BJ (cell line): ENCODE results near the gene ITGA1. TPM values are rescaled to one million over a fixed set of nuclear protein-coding genes. Genes with fewer than 3 reads are reported as not detected.

ENCODE experiments used
- CTCF ChIA-PET: fragments of 350-600 bp; formaldehyde crosslinking; extraction: SDS; loops from one replicate; lab custom pipeline; 2021; ENCODE audit warnings: antibody characterized with exemption, inconsistent platforms; lab: Yijun Ruan, JAX
- POLR2A ChIA-PET: fragments of 300-600 bp; sonication (Branson Sonifier 250); formaldehyde crosslinking; extraction: SDS; loops from one replicate; lab custom pipeline; 2021; ENCODE audit warnings: antibody characterized with exemption; lab: Charles Lee
- DNase-seq: peaks from one replicate; pipeline ENCODE4 v3.0.0-alpha.2; 2011; ENCODE audit warnings: low read depth
- H3K27me3 ChIP-seq: 2 replicates; pipeline ENCODE4 v1.6.0; 2011; ENCODE audit warnings: low read length; ENCODE audit not compliant: control insufficient read depth, insufficient read depth
- H3K36me3 ChIP-seq: 2 replicates; pipeline ENCODE4 v1.5.1; 2011; ENCODE audit warnings: low read length; ENCODE audit not compliant: control insufficient read depth, insufficient read depth
- H3K4me3 ChIP-seq: 2 replicates; pipeline ENCODE4 v1.5.1; 2011; ENCODE audit warnings: low read depth, mild to moderate bottlenecking, control low read depth, low read length
- polyA plus RNA-seq: library from polyadenylated mRNA; depleted of rRNA; stranded (reverse); fragments of >200 nt; gene quantifications from 2 replicates; pipeline ENCODE4 v1.2.3, GENCODE V29; 2011
- TF ChIP-seq, protein P1 (sequence below): IDR thresholded peaks from 2 replicates; pipeline ENCODE4 v1.5.1; 2011; ENCODE audit warnings: low read depth, mild to moderate bottlenecking, control low read depth, inconsistent platforms, low read length, moderate library complexity; ENCODE audit not compliant: insufficient read depth

ITGA1 gene
- polyA plus RNA-seq, 1 experiment, result 35.2 TPM

DNA sequence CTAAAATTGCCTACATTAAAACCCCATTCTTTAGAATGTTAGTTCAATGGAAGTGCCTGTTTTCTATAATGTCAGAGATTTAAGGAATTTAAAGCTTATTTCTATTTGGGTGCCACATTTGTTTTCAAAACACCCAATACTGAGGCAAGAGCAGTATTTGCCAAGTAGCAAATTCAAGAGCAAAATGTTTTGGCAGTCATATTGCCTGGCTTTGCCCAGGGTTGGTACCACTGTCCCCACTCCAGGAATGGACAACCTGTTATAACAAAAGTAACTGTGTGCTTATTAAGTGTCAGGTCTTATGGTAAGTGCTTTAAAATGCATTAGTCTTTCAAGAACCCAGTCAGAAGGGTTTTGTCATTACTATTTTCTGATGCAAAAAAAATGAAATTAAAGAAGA lies 19.3 kb downstream of the ITGA1 start:
- POLR2A ChIA-PET, result no interaction called here
- H3K4me3 ChIP-seq, result no peak overlapping the region
- CTCF ChIA-PET, result no interaction called here
- TF ChIP-seq, protein P1, sequence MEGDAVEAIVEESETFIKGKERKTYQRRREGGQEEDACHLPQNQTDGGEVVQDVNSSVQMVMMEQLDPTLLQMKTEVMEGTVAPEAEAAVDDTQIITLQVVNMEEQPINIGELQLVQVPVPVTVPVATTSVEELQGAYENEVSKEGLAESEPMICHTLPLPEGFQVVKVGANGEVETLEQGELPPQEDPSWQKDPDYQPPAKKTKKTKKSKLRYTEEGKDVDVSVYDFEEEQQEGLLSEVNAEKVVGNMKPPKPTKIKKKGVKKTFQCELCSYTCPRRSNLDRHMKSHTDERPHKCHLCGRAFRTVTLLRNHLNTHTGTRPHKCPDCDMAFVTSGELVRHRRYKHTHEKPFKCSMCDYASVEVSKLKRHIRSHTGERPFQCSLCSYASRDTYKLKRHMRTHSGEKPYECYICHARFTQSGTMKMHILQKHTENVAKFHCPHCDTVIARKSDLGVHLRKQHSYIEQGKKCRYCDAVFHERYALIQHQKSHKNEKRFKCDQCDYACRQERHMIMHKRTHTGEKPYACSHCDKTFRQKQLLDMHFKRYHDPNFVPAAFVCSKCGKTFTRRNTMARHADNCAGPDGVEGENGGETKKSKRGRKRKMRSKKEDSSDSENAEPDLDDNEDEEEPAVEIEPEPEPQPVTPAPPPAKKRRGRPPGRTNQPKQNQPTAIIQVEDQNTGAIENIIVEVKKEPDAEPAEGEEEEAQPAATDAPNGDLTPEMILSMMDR, result no peak
- no peaks in the 10 kb centered on the region for H3K27me3 ChIP-seq
- DNase-seq, result no peak
- H3K36me3 ChIP-seq, result no peaks in the 10 kb centered on the region; the same call in 1 of the 2 replicates

GRCh38 chr5:52807723-52808122 lies 20.0 kb downstream of the ITGA1 start:
- no peaks in the 10 kb centered on the region for H3K27me3 ChIP-seq
- H3K4me3 ChIP-seq, result no peak overlapping the region
- no peak for DNase-seq
- TF ChIP-seq, protein P1, result no peak
- ChIA-PET CTCF (no interaction called here), POLR2A (no interaction called here)
- no peaks in the 10 kb centered on the region; the same call in 1 of the 2 replicates for H3K36me3 ChIP-seq

DNA sequence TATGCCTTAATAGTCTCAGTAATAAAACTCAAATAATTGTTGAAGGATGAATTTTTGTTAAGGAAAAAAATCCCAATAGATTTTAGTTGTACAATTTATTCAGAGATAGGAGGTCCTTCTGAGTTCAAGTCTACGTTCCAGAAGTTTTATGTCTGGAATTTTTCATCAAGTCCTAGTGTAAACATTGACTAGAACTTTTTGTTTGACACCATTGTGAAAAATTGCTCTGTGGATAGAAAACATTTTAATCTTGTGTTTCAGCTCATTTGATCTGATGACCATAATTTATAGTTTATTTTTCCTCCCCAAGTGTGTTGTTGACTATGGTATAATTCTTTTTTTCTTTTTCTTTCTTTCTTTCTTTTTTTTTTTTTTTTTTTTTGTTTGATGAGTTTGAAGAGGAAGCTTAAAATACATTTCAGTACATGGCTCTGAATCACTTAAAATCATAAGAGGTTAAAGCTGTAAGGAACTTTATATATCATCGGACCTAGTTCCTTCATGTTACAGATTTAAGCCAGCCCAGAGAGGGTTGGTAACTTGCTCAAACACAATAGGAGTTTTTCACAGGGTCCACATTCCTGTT lies 20.7 kb downstream of the ITGA1 start:
- TF ChIP-seq, protein P1, result no peak
- POLR2A ChIA-PET, result interaction anchor here (0.6 kb wide), 1 partner anchor 49 kb away, joined by 17 read pairs; no protein-coding TSS in a partner anchor
- Histone ChIP-seq H3K27me3 (no peaks in the 10 kb centered on the region), H3K4me3 (no peak overlapping the region), H3K36me3 (no peaks in the 10 kb centered on the region; the same call in 1 of the 2 replicates)
- no peak for DNase-seq
- CTCF ChIA-PET, result no interaction called here

GRCh38 chr5:52809884-52810283 lies 22.2 kb downstream of the ITGA1 start:
- no peaks in the 10 kb centered on the region for H3K36me3 ChIP-seq
- no peak overlapping the region for H3K4me3 ChIP-seq
- CTCF ChIA-PET, result interaction anchor here (1.0 kb wide), 1 partner anchor 67 kb away, joined by 4 read pairs; no protein-coding TSS in a partner anchor
- POLR2A ChIA-PET, result interaction anchor here (0.5 to 1.0 kb wide), 2 partner anchors 10 to 23 kb away, joined by 5 read pairs; no protein-coding TSS in a partner anchor
- no peaks in the 10 kb centered on the region for H3K27me3 ChIP-seq
- TF ChIP-seq, protein P1, result no peak
- no peak for DNase-seq

DNA sequence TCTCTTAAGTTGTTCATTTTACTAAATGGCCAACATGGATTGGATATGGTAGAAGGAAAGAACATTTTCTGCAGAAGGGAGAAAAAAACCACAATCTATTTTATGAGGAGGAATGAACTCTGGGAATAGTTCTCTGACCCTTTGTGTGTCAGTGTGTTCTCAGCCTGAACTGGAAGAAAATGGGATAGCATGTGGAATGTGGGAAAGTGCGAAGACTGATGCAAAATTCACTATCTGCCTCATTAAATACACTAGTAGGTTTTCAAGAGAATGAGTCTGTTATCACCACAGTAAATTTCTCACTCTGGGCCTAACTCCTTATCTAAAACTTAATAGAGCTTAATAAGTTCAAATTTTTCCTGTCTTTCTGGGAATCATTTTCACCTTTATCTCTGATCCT lies 22.7 kb downstream of the ITGA1 start:
- Histone ChIP-seq H3K27me3 (no peaks in the 10 kb centered on the region), H3K4me3 (no peak overlapping the region), H3K36me3 (no peaks in the 10 kb centered on the region)
- DNase-seq, result no peak
- TF ChIP-seq, protein P1, result no peak
- POLR2A ChIA-PET, result interaction anchor here (1.0 kb wide), 1 partner anchor 11 kb away, joined by 5 read pairs; no protein-coding TSS in a partner anchor
- CTCF ChIA-PET, result interaction anchor here (1.0 kb wide), 1 partner anchor 67 kb away, joined by 4 read pairs; no protein-coding TSS in a partner anchor
